Cardiac fibroblast (primary cell): ENCODE data around the gene IQGAP2.

Source experiments
- DNase-seq, 2 donors: peaks; one replicate each; pipeline versions ENCODE4 v3.0.0 to v3.0.0-alpha.2; 2010; ENCODE audit warnings: low read depth in 2 of 2
- H3K4me3 ChIP-seq, 2 donors: replicated peaks in 1 of 2; 1 replicate in 1 of 2; 2 replicates in 1 of 2; pipeline ENCODE4 v1.5.1; 2011; ENCODE audit warnings: low read depth in 2 of 2, low read length in 2 of 2, mild to moderate bottlenecking in 2 of 2, moderate library complexity in 1 of 2
- TF ChIP-seq, protein P1 (sequence below): IDR thresholded peaks from one replicate; pipeline ENCODE4 v1.5.1; 2011; ENCODE audit warnings: low read depth, mild to moderate bottlenecking, low read length, inconsistent platforms

IQGAP2 gene

DNA sequence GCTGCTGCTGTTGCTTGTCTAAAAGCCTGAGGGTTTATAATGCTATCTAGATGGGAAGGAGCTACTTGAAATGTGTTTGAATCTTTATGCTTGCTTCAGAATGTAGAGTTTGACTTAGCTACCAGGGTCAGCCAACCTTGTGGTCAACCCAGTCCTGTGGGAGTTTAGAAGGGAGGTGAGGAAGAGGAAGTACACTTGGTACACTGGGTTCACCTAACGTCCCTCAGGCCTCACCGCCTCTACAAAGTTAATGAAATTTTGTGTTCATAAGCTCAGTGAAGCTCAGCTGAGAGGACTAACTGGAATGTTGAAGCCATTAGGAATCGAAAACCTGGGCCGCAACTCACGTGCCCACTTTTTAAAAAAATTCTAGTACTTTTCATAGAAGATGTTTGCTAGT lies 10.7 kb downstream of the IQGAP2 start:
- DNase-seq = no peak
- H3K4me3 ChIP-seq = no peak overlapping the region
- TF ChIP-seq, protein P1, sequence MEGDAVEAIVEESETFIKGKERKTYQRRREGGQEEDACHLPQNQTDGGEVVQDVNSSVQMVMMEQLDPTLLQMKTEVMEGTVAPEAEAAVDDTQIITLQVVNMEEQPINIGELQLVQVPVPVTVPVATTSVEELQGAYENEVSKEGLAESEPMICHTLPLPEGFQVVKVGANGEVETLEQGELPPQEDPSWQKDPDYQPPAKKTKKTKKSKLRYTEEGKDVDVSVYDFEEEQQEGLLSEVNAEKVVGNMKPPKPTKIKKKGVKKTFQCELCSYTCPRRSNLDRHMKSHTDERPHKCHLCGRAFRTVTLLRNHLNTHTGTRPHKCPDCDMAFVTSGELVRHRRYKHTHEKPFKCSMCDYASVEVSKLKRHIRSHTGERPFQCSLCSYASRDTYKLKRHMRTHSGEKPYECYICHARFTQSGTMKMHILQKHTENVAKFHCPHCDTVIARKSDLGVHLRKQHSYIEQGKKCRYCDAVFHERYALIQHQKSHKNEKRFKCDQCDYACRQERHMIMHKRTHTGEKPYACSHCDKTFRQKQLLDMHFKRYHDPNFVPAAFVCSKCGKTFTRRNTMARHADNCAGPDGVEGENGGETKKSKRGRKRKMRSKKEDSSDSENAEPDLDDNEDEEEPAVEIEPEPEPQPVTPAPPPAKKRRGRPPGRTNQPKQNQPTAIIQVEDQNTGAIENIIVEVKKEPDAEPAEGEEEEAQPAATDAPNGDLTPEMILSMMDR = no peak

DNA sequence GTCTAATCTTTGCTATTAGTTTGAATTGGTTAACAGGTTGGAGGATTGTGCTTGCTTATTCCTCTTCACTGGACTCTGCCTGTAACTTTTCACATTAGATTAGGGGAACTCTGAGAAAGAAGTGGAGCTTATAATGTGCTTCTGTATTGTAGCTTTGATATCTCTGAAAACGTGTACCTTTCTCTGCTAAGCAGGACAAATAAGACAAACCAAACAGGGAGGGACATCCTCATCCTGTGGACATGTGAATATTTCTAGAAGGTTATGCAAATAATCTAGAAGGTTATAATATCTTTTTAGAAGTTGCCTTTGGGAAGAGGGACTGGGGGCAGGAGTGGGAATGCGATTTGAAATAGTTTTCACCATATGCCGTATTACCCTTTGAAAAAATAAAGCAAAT lies 11.7 kb downstream of the IQGAP2 start:
- no peak for DNase-seq
- H3K4me3 ChIP-seq = no peak overlapping the region
- TF ChIP-seq, protein P1 = no peak

DNA sequence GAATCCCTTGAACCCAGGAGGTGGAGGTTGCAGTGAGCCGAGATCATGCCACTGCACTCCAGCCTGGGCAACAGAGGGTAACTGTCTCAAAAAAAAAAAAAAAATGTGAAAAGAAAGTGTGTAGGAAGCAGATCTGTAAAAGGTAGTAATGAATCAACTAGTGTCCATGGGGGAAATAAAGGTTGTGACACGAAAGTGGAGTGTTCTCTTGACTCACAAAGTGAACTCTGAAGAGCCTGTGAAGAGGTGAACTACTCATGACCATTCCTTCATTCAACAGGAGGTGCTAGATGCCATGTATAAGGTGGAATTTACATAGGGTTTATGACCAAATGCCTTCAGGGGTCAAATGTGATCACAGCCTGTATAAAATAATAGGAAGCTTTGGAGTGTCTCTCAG lies 12.8 kb downstream of the IQGAP2 start:
- DNase-seq = no peak
- no peak overlapping the region for H3K4me3 ChIP-seq
- TF ChIP-seq, protein P1 = no peak

DNA sequence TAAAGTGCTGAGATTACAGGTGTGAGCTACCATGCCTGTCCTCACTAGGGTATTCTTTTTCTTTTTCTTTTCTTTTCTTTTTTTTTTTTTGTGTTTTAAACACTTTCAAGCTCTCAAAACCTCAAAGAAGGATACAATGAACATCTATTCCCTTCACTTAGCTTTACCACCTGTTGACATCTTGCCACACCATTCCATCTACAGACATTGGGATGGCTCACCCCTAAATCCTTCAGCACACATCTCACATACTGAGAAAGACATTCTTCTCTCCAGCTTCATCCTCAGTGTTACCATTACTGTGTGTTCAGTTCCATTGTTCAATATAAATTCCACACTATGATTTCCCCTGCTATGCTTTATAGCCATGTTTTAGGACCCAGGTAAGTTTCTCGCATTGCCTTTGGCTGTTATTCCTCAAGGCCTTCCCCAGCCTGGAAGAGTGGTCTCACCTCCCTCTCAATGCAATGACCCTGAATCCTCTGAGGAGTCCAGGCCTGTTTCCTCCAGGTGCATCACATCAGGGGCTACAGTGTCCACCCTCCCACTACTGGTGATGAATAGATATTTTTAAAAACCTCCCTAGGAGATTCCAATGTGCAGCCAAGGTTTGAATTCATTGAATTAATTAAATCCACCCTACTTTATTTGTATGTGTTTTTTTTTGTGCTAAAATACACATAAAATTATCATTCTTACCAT lies 16.7 kb downstream of the IQGAP2 start:
- H3K4me3 ChIP-seq = no peak overlapping the region
- TF ChIP-seq, protein P1 = no peak
- no peak for DNase-seq

DNA sequence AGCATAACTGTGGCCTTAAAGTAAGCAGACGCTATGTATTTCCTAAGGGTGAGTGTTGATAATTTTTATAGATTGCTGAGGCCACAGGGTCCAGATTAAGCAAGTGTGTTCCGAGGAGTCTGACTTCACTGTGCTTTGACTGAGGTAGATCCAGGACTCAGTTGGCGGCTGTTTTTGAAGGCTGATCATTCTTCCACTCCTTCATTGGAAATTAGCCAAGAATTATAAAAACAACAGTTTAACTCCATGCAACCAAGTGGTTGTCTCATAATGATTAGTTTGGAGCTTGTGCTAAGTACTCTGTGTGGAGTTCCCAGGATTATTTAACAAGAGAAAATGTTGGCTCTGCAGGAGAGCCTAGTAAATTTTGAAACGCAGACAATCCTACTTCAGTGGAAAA lies 19.1 kb downstream of the IQGAP2 start:
- TF ChIP-seq, protein P1 = no peak

DNA sequence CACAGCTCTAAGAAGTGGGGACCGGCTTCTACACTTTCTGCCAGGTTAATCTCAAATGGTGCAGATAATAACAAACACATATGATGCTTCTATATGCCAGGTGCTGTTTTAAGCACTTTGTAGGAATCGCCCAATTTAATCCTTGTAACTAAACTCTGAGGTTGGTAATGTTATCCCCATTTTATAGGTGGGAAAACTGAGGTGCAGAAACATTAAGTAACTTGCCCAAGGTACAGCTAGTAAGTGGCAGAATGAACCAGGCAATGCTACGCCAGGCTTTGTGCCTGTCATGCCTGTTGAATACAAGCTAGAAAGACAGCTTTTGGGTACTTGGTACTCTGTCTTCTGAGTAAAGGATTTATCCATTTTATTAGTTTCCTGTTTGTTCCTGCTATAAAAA lies 19.7 kb downstream of the IQGAP2 start:
- no peak overlapping the region for H3K4me3 ChIP-seq
- no peak for DNase-seq
- TF ChIP-seq, protein P1 = no peak

More for the DNA sequence above, 19.1 kb downstream of the IQGAP2 start:
- no peak for DNase-seq
- H3K4me3 ChIP-seq = no peak overlapping the region

DNA sequence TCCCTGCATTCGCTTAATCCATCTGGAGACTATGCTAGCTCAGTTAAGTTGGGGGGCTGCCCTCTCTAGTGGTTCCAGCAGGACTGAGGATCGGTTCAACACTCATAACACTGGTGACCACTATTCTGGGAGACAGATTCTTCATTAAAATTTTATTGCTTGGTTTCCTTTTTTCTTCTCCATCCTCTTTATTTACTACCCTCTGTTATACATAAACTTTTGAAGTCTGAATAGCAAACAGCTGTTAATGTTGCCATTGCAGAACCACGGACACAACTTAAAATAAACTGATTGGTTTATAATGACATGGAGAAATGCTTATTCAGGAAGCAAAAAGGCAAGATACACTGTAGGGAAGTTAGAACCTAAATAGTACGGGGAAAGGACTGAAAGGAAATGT lies 22.1 kb downstream of the IQGAP2 start:
- no peak overlapping the region for H3K4me3 ChIP-seq
- no peak for DNase-seq
- TF ChIP-seq, protein P1 = no peak
